Fibroblast of lung (primary cell): ENCODE data around the gene PXN. TPM values are rescaled to one million over a fixed set of nuclear protein-coding genes. Genes with fewer than 3 reads are reported as not detected.

Source experiments
- DNase-seq, 2 donors: peaks; one replicate each; pipeline versions ENCODE4 v3.0.0 to v3.0.0-alpha.2; 2010; ENCODE audit warnings: low read depth in 2 of 2
- H2AFZ ChIP-seq: 2 replicates; pipeline ENCODE4 v1.5.1; 2012; ENCODE audit warnings: low read length, control low read depth, inconsistent platforms
- H3K27ac ChIP-seq: 2 replicates; pipeline ENCODE4 v1.5.1; 2011; ENCODE audit warnings: low read length, control low read depth; ENCODE audit not compliant: insufficient read depth
- H3K27me3 ChIP-seq: 2 replicates; pipeline ENCODE4 v1.5.1; 2011; ENCODE audit warnings: mild to moderate bottlenecking, low read length; ENCODE audit not compliant: control insufficient read depth, insufficient read depth
- H3K36me3 ChIP-seq: 2 replicates; pipeline ENCODE4 v1.5.1; 2011; ENCODE audit warnings: low read length; ENCODE audit not compliant: control insufficient read depth, insufficient read depth
- H3K4me1 ChIP-seq: 2 replicates; pipeline ENCODE4 v1.5.1; 2011; ENCODE audit warnings: low read length; ENCODE audit not compliant: control insufficient read depth, insufficient read depth; ENCODE audit errors: extremely low read depth
- H3K4me2 ChIP-seq: 2 replicates; pipeline ENCODE4 v1.5.1; 2011; ENCODE audit warnings: low read length, control low read depth; ENCODE audit not compliant: insufficient read depth; ENCODE audit errors: extremely low read depth
- H3K4me3 ChIP-seq, 4 experiments: fragments of 200-600 bp in 1 of 4; sonication (generic) in 1 of 4; replicated peaks in 1 of 4; 2 replicates each; pipeline ENCODE4 v1.5.1; 2011 to 2016; ENCODE audit warnings: low read length in 4 of 4, low read depth in 3 of 4, mild to moderate bottlenecking in 3 of 4, control low read depth in 2 of 4, inconsistent platforms in 1 of 4, mixed read lengths in 1 of 4; ENCODE audit not compliant: insufficient read depth in 1 of 4; ENCODE audit errors: control extremely low read depth in 1 of 4
- H3K79me2 ChIP-seq: 2 replicates; pipeline ENCODE4 v1.5.1; 2012; ENCODE audit warnings: mild to moderate bottlenecking, low read length, inconsistent platforms; ENCODE audit not compliant: control insufficient read depth, insufficient read depth
- H3K9ac ChIP-seq: 2 replicates; pipeline ENCODE4 v1.5.1; 2011; ENCODE audit warnings: mild to moderate bottlenecking, low read length, control low read depth; ENCODE audit not compliant: insufficient read depth
- H3K9me3 ChIP-seq: 2 replicates; pipeline ENCODE4 v1.5.1; 2012; ENCODE audit warnings: low read depth, low read length; ENCODE audit not compliant: control insufficient read depth, insufficient read depth
- H4K20me1 ChIP-seq: 2 replicates; pipeline ENCODE4 v1.5.1; 2011; ENCODE audit warnings: low read length; ENCODE audit not compliant: control insufficient read depth, insufficient read depth; ENCODE audit errors: extremely low read depth
- CTCF ChIP-seq, 2 donors: IDR thresholded peaks in 1 of 2; conservative IDR thresholded peaks in 1 of 2; 1 replicate in 1 of 2; 2 replicates in 1 of 2; pipeline ENCODE4 v1.5.1; 2011 to 2012; ENCODE audit warnings: low read length in 2 of 2, control low read depth in 1 of 2, inconsistent platforms in 1 of 2, low read depth in 1 of 2, mild to moderate bottlenecking in 1 of 2
- EZH2 ChIP-seq: IDR thresholded peaks from 2 replicates; pipeline ENCODE4 v1.5.1; 2012; ENCODE audit warnings: low read length, control low read depth, mild to moderate bottlenecking; ENCODE audit errors: missing control alignments
- polyA plus RNA-seq, 2 donors: library from polyadenylated mRNA; depleted of rRNA in 1 of 2; stranded (reverse) in 1 of 2; unstranded in 1 of 2; fragments of >200 nt; gene quantifications; 2 replicates each; pipeline ENCODE4 v1.2.1, GENCODE V29; 2011 to 2012; ENCODE audit warnings: missing spikeins in 1 of 2
- total RNA-seq: library from RNA; depleted of rRNA; stranded (reverse); fragments of >200 nt; gene quantifications from 2 replicates; pipeline ENCODE4 v1.2.1, GENCODE V29; 2014

PXN gene
- total and polyA plus RNA-seq, 2 donors (not counting 1 experiment from before 2014, with no cell fraction given): 21.5 to 31.4 TPM

- Histone ChIP-seq H3K4me2 (no peak overlapping the region), H3K27ac (no peak overlapping the region), H3K9ac (no peak overlapping the region), H4K20me1 (no peaks in the 10 kb centered on the region), H3K9me3 (no peaks in the 10 kb centered on the region), H3K79me2 (no peaks in the 10 kb centered on the region), H3K4me3 (no peak overlapping the region), H2AFZ (no peak overlapping the region), H3K36me3 (peaks cover 9% of the 10 kb centered on the region), H3K27me3 (no peaks in the 10 kb centered on the region), H3K4me1 (no peaks in the 10 kb centered on the region)
- TF ChIP-seq CTCF (conservative IDR thresholded peaks at IDR 0.05 in 1 of 2, IDR thresholded peaks at IDR 0.05 in 1 of 2; ENCODE audit: low read depth in 1 of 2, low read length in 2 of 2) (no peak), EZH2 (no peak)
- DNase-seq: no peak
Observed at GRCh38 chr12:120206228-120206627, 59.3 kb downstream of the PXN start.

GRCh38 chr12:120204171-120204570, 61.4 kb downstream of the PXN start:
- Histone ChIP-seq H2AFZ (no peak overlapping the region), H4K20me1 (no peaks in the 10 kb centered on the region), H3K9me3 (no peaks in the 10 kb centered on the region), H3K27ac (no peak overlapping the region), H3K27me3 (no peaks in the 10 kb centered on the region), H3K79me2 (peaks cover 17% of the 10 kb centered on the region), H3K9ac (no peak overlapping the region), H3K4me1 (peaks cover 3% of the 10 kb centered on the region), H3K36me3 (peaks cover 2% of the 10 kb centered on the region), H3K4me3 (no peak overlapping the region), H3K4me2 (no peak overlapping the region)
- TF ChIP-seq CTCF (conservative IDR thresholded peaks at IDR 0.05 in 1 of 2, IDR thresholded peaks at IDR 0.05 in 1 of 2; ENCODE audit: low read depth in 1 of 2, low read length in 2 of 2): no peak
- TF ChIP-seq EZH2: no peak
- DNase-seq: no peak

DNA sequence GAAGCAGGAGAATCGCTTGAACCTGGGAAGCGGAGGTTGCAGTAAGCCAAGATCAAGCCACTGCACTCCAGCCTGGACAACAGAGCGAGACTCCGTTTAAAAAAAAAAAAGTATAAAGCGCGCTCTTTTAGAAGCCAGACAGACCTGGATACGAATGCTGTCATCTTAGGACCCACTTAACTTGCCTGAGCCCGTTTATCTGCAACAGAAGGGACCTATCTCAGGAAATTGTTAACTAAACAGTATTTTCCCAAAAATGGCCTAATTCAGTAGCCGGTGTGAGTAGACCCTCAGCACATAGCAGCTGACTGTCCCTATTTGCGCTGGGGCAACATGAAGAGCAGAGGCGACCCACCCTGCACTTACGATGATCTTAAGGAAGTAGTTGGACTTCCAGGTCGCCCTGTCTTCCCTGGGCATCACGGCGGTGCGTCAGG, 65.1 kb downstream of the PXN start:
- peak in 1 of 2 donors; percentile 11 for DNase-seq
- Histone ChIP-seq H3K4me3 (peak overlapping the region; percentile 75 to 99 (median 98)), H3K27ac (peak overlapping the region; percentile 95), H3K4me2 (peak overlapping the region; percentile 80), H3K4me1 (peaks cover 16% of the 10 kb centered on the region), H3K9me3 (no peaks in the 10 kb centered on the region), H3K9ac (peak overlapping the region; percentile 98), H3K27me3 (no peaks in the 10 kb centered on the region), H3K36me3 (peaks cover 17% of the 10 kb centered on the region), H4K20me1 (no peaks in the 10 kb centered on the region), H3K79me2 (peaks cover 36% of the 10 kb centered on the region), H2AFZ (no peak overlapping the region)
- TF ChIP-seq CTCF (conservative IDR thresholded peaks at IDR 0.05 in 1 of 2, IDR thresholded peaks at IDR 0.05 in 1 of 2; ENCODE audit: low read depth in 1 of 2, low read length in 2 of 2): no peak
- TF ChIP-seq EZH2: no peak
